Mucosa of rectum (tissue), 2 donors: ENCODE measurements around the gene UHMK1.
A peak's percentile ranks its signal among the peaks of the same experiment; 100 is the strongest.
"Not testable (repeated sequence)": the region's sequence is repeated elsewhere in the genome, so short reads cannot be mapped to it uniquely, and the experiment has no call there.

Experiments
- H3K27ac ChIP-seq, 2 donors: one replicate each; pipeline ENCODE4 v1.7.0; 2013; ENCODE audit warnings: inconsistent platforms in 2 of 2, low read depth in 2 of 2, low read length in 2 of 2
- H3K27me3 ChIP-seq, 2 donors: one replicate each; pipeline ENCODE4 v1.7.0; 2013; ENCODE audit warnings: low read length in 2 of 2; ENCODE audit not compliant: control insufficient read depth in 2 of 2, insufficient read depth in 2 of 2
- H3K36me3 ChIP-seq, 2 donors: one replicate each; pipeline ENCODE4 v1.7.0; 2013; ENCODE audit warnings: low read length in 2 of 2; ENCODE audit not compliant: control insufficient read depth in 2 of 2, insufficient read depth in 2 of 2
- H3K4me1 ChIP-seq, 2 donors: one replicate each; pipeline ENCODE4 v1.7.0; 2013; ENCODE audit warnings: low read length in 2 of 2, mild to moderate bottlenecking in 1 of 2; ENCODE audit not compliant: control insufficient read depth in 2 of 2, insufficient read depth in 2 of 2
- H3K4me3 ChIP-seq, 2 donors: one replicate each; pipeline ENCODE4 v1.7.0; 2013; ENCODE audit warnings: low read length in 2 of 2
- H3K9ac ChIP-seq, 2 donors: one replicate each; pipeline ENCODE4 v1.7.0; 2013; ENCODE audit warnings: low read length in 2 of 2, low read depth in 1 of 2, mild to moderate bottlenecking in 1 of 2
- H3K9me3 ChIP-seq, 2 donors: one replicate each; pipeline ENCODE4 v1.7.0; 2013; ENCODE audit warnings: low read length in 2 of 2; ENCODE audit not compliant: control insufficient read depth in 2 of 2
- donor health status: healthy.
- donor health status: Normal muscosa, but diverticular disease.

Gene UHMK1

GRCh38 chr1:162497723-162498495 is at the start of gene UHMK1:
UHMK1 (plus strand) TSS chr1:162497818; CDS start chr1:162498001, 183 bp downstream.
- Histone ChIP-seq H3K9me3 (no peaks in the 10 kb centered on the region), H3K4me1 (peaks cover 10 to 13% of the 10 kb centered on the region in 2 donors), H3K27me3 (no peaks in the 10 kb centered on the region), H3K9ac (peak within 1 kb of the TSS; percentile 94 to 99), H3K36me3 (peaks cover 22% of the 10 kb centered on the region in 2 donors), H3K27ac (peak within 1 kb of the TSS; percentile 88 to 89), H3K4me3 (peak within 1 kb of the TSS; percentile 98)

- not testable (repeated sequence) for H3K4me3 ChIP-seq, H3K36me3 ChIP-seq, H3K27ac ChIP-seq, H3K27me3 ChIP-seq, H3K4me1 ChIP-seq, H3K9ac ChIP-seq, H3K9me3 ChIP-seq
Measured at GRCh38 chr1:162454361-162454760, 43.3 kb upstream of the UHMK1 start.

GRCh38 chr1:162456323-162456722 is 41.3 kb upstream of the UHMK1 start:
- Histone ChIP-seq H3K4me3 (no peak overlapping the region), H3K9me3 (no peaks in the 10 kb centered on the region)

GRCh38 chr1:162458236-162458635 is 39.4 kb upstream of the UHMK1 start:
- Histone ChIP-seq H3K27ac (no peak overlapping the region), H3K4me1 (no peaks in the 10 kb centered on the region), H3K36me3 (no peaks in the 10 kb centered on the region), H3K4me3 (no peak overlapping the region), H3K9ac (no peak overlapping the region), H3K27me3 (no peaks in the 10 kb centered on the region), H3K9me3 (no peaks in the 10 kb centered on the region)

More at GRCh38 chr1:162456323-162456722, 41.3 kb upstream of the UHMK1 start:
- Histone ChIP-seq H3K9ac (no peak overlapping the region), H3K27me3 (no peaks in the 10 kb centered on the region), H3K27ac (no peak overlapping the region), H3K4me1 (no peaks in the 10 kb centered on the region), H3K36me3 (no peaks in the 10 kb centered on the region)

- not testable (repeated sequence) for H3K36me3 ChIP-seq, H3K9me3 ChIP-seq, H3K27me3 ChIP-seq, H3K4me3 ChIP-seq, H3K4me1 ChIP-seq, H3K9ac ChIP-seq, H3K27ac ChIP-seq
Measured at GRCh38 chr1:162462425-162462824, 35.2 kb upstream of the UHMK1 start.

GRCh38 chr1:162463021-162463420 is 34.6 kb upstream of the UHMK1 start:
- H3K36me3 ChIP-seq: no peaks in the 10 kb centered on the region
- no peaks in the 10 kb centered on the region for H3K4me1 ChIP-seq
- no peaks in the 10 kb centered on the region for H3K9me3 ChIP-seq
- H3K9ac ChIP-seq: no peak overlapping the region
- no peaks in the 10 kb centered on the region for H3K27me3 ChIP-seq
- H3K27ac ChIP-seq: no peak overlapping the region
- no peak overlapping the region for H3K4me3 ChIP-seq

GRCh38 chr1:162466797-162467196 is 30.8 kb upstream of the UHMK1 start:
- Histone ChIP-seq H3K9me3 (no peaks in the 10 kb centered on the region), H3K4me1 (no peaks in the 10 kb centered on the region), H3K36me3 (no peaks in the 10 kb centered on the region), H3K27ac (no peak overlapping the region), H3K27me3 (no peaks in the 10 kb centered on the region), H3K9ac (no peak overlapping the region), H3K4me3 (no peak overlapping the region)

- H3K4me1 ChIP-seq: no peaks in the 10 kb centered on the region
- H3K27ac ChIP-seq: no peak overlapping the region
- H3K36me3 ChIP-seq: no peaks in the 10 kb centered on the region
- H3K27me3 ChIP-seq: no peaks in the 10 kb centered on the region
- H3K9me3 ChIP-seq: no peaks in the 10 kb centered on the region
- H3K9ac ChIP-seq: no peak overlapping the region
- no peak overlapping the region for H3K4me3 ChIP-seq
Measured at GRCh38 chr1:162470216-162470615, 27.4 kb upstream of the UHMK1 start.

- Histone ChIP-seq H3K9me3 (no peaks in the 10 kb centered on the region), H3K9ac (no peak overlapping the region), H3K4me1 (no peaks in the 10 kb centered on the region), H3K27ac (no peak overlapping the region), H3K36me3 (no peaks in the 10 kb centered on the region), H3K27me3 (no peaks in the 10 kb centered on the region), H3K4me3 (no peak overlapping the region)
Measured at GRCh38 chr1:162471290-162471853, 26.2 kb upstream of the UHMK1 start.

- H3K9me3 ChIP-seq: no peaks in the 10 kb centered on the region
- no peak overlapping the region for H3K27ac ChIP-seq
- no peak overlapping the region for H3K4me3 ChIP-seq
- no peak overlapping the region for H3K9ac ChIP-seq
- H3K36me3 ChIP-seq: no peaks in the 10 kb centered on the region
- H3K4me1 ChIP-seq: no peaks in the 10 kb centered on the region
- no peaks in the 10 kb centered on the region for H3K27me3 ChIP-seq
Measured at GRCh38 chr1:162475089-162475488, 22.5 kb upstream of the UHMK1 start.
